GM13976 (cell line): ENCODE measurements around the gene PCDHGA7.
A peak's percentile ranks its signal among the peaks of the same experiment; 100 is the strongest.
"Not testable (repeated sequence)": the region's sequence is repeated elsewhere in the genome, so short reads cannot be mapped to it uniquely, and the experiment has no call there.

Experiments used
- DNase-seq: peaks from one replicate; pipeline ENCODE4 v3.0.0; 2012; ENCODE audit warnings: low spot score
- in situ Hi-C: fragments of 300-500 bp; cut with MboI; formaldehyde crosslinking; loops from one replicate; pipeline ENCODE4 v1.12.0; 2022; ENCODE audit warnings: low sequenced_read_pairs, mixed read lengths, inconsistent platforms; ENCODE audit not compliant: unreplicated experiment
- TF ChIP-seq, protein P1 (sequence below): IDR thresholded peaks from 2 replicates; pipeline ENCODE4 v1.5.1; 2012; ENCODE audit warnings: borderline replicate concordance, mild to moderate bottlenecking; ENCODE audit not compliant: insufficient read depth; ENCODE audit errors: extremely low read depth, missing control alignments, control extremely low read depth

PCDHGA7 gene

DNA sequence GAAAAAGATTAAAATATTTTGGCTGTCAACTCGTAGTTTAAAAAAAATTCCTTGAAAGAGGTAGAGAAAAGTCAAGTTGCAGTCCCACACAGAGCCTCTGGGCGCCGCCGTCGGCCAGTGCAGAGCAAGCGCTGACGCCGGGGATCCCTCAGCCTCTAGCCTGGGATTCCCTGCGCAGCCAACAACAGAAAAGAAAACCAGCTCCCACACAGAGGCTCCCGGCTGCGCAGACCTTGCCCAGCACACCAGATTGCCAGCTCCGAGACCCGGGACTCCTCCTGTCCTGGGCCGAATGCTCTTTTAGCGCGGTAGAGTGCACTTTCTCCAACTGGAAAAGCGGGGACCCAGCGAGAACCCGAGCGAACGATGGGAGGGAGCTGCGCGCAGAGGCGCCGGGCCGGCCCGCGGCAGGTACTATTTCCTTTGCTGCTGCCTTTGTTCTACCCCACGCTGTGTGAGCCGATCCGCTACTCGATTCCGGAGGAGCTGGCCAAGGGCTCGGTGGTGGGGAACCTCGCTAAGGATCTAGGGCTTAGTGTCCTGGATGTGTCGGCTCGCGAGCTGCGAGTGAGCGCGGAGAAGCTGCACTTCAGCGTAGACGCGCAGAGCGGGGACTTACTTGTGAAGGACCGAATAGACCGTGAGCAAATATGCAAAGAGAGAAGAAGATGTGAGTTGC, 35.1 kb downstream of the PCDHGA7 start, which contains the start of gene PCDHGB7:
TSS of gene PCDHGB7 (plus strand) at position 184 of the 679 bp plus-strand sequence. CDS start at position 367, 183 bp downstream.
- in situ Hi-C loops = not testable (repeated sequence)
- TF ChIP-seq, protein P1, sequence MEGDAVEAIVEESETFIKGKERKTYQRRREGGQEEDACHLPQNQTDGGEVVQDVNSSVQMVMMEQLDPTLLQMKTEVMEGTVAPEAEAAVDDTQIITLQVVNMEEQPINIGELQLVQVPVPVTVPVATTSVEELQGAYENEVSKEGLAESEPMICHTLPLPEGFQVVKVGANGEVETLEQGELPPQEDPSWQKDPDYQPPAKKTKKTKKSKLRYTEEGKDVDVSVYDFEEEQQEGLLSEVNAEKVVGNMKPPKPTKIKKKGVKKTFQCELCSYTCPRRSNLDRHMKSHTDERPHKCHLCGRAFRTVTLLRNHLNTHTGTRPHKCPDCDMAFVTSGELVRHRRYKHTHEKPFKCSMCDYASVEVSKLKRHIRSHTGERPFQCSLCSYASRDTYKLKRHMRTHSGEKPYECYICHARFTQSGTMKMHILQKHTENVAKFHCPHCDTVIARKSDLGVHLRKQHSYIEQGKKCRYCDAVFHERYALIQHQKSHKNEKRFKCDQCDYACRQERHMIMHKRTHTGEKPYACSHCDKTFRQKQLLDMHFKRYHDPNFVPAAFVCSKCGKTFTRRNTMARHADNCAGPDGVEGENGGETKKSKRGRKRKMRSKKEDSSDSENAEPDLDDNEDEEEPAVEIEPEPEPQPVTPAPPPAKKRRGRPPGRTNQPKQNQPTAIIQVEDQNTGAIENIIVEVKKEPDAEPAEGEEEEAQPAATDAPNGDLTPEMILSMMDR = peak; percentile 52
- DNase-seq = peak; percentile 82

DNA sequence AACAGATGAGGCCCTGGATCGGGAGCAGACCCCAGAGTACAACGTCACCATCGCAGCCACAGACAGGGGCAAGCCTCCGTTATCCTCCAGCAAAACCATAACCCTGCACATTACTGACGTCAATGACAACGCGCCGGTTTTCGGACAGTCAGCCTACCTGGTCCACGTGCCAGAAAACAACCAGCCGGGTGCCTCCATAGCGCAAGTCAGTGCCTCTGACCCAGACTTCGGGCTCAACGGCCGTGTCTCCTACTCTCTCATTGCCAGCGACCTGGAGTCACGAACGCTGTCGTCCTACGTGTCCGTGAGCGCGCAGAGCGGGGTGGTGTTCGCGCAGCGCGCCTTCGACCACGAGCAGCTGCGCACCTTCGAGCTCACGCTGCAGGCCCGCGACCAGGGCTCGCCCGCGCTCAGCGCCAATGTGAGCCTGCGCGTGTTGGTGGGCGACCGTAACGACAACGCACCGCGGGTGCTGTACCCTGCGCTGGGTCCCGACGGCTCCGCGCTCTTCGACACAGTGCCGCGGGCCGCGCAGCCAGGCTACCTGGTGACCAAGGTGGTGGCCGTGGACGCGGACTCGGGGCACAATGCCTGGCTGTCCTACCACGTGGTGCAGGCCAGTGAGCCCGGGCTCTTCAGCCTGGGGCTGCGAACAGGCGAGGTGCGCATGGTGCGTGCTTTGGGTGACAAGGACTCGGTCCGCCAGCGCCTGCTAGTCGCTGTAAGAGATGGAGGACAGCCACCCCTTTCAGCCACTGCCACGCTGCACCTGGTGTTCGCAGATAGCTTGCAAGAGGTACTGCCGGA, 36.7 kb downstream of the PCDHGA7 start:
- TF ChIP-seq, protein P1 = no peak
- in situ Hi-C loops = no loop called here
- DNase-seq = no peak

DNA sequence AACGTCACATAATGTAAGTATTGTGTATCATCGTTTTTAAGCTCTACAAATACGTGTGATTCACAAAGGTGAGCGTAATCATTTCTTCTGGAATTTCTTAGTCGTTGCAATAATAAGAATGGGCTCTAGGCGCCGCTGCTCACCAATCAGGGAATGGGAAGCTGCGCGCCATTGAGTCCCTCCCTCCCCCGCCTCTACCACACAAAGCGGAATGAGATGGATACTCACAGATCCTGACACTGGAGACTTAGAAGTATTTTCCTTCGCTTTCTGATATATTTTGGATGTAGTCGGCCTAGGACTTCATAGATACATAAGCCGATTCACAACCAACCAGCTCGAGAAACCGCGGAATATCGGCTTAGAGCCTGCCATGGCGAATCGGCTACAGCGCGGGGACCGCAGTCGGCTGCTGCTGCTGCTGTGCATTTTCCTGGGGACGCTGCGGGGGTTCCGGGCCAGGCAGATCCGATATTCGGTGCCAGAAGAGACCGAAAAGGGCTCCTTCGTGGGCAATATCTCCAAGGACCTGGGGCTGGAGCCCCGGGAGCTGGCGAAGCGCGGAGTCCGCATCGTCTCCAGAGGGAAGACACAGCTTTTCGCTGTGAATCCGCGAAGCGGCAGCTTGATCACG, 38.4 kb downstream of the PCDHGA7 start, which contains the start of gene PCDHGA11:
TSS of gene PCDHGA11 (plus strand) at position 197 of the 634 bp plus-strand sequence. CDS start at position 374, 177 bp downstream.
- DNase-seq = peak; percentile 76
- TF ChIP-seq, protein P1 = peak; percentile 71
- in situ Hi-C loops = loop anchor here (5.0 kb wide), 1 partner anchor 136 kb away; no protein-coding TSS in a partner anchor

DNA sequence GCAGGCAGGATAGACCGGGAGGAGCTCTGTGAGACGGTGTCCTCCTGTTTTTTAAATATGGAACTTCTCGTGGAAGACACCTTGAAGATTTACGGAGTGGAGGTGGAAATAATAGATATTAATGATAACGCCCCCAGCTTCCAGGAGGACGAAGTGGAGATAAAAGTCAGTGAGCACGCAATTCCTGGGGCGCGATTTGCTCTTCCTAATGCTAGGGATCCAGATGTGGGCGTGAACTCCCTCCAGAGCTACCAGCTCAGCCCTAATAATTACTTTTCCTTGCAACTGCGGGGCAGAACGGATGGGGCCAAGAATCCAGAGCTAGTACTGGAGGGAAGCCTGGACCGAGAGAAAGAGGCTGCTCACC, 38.9 kb downstream of the PCDHGA7 start:
- TF ChIP-seq, protein P1 = no peak
- in situ Hi-C loops = loop anchor here (5.0 kb wide), 1 partner anchor 136 kb away; no protein-coding TSS in a partner anchor
- DNase-seq = no peak

DNA sequence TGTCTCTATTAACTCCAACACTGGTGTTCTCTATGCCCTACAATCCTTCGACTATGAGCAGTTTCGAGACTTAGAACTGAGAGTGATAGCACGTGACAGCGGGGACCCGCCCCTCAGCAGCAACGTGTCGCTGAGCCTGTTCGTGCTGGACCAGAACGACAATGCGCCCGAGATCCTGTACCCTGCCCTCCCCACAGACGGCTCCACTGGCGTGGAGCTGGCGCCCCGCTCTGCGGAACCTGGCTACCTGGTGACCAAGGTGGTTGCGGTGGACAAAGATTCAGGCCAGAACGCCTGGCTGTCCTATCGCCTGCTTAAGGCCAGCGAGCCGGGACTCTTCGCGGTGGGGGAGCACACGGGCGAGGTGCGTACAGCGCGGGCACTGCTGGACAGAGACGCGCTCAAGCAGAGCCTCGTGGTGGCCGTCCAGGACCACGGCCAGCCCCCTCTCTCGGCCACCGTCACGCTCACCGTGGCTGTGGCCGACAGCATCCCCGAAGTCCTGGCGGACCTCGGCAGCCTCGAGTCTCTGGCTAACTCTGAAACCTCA, 40.3 kb downstream of the PCDHGA7 start:
- no peak for DNase-seq
- TF ChIP-seq, protein P1 = no peak
- in situ Hi-C loops = loop anchor here (5.0 kb wide), 1 partner anchor 134 kb away; no protein-coding TSS in a partner anchor
